Activated T-cell treated with anti-CD3 and anti-CD28 coated beads for 4 hours (primary cell): ENCODE data around the gene SERPINA3.
"Not testable (repeated sequence)": the region's sequence is repeated elsewhere in the genome, so short reads cannot be mapped to it uniquely, and the experiment has no call there.

Source experiments
- DNase-seq: peaks from one replicate; pipeline ENCODE4 v3.0.0-alpha.2; 2020

Gene SERPINA3

DNA sequence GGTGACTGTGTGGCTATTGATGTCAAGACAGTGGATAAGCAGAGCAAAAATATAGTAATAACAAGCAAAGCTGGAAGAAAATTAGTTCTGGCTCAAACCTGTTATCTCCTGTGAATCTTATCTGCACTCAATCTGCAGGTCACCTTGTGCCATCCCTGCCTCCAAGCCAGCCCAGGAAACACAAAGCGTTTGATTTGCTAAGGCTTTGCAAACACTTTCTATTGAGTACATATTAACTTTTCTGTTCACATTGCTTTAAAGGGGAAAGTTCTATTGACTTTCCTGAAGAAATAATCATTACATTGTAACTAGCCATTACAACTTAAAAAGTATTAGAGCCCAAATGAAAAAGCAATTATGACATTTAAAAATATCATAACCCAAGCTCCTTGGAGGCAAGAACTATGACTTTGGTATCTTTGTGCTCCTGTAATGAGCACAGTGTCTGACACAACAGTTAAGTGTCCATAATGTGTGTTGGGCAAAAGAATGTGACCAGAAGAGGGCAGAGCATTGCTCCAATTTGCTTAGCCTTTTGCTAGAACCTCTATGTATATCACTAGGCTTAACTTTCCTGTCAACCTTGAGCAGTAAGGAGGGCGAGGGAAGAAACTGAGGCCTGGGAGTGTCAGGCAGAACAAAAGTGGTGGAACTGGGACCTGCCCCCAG, 24.7 kb downstream of the SERPINA3 start:
- no peak for DNase-seq

- not testable (repeated sequence) for DNase-seq
Measured at GRCh38 chr14:94637814-94638213, 25.6 kb downstream of the SERPINA3 start.

DNA sequence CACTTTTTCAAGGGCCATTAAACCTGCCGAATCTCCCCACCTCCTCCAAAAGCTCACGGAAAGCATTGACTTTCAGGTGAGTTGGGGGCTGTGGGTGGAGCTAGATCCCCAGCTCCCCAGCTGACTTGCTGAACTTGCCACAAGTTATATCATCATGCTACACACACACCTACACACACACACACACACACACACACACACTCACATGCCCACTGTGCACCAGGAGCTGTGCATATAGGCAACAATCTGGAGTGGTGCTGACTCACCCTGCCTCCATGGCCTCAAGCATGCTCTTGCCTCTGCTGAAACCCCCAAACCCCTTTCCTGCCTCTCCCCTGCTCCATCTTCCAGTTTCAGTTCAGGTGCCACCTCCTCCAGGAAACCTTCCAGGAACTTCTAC, 26.1 kb downstream of the SERPINA3 start:
- no peak for DNase-seq

DNA sequence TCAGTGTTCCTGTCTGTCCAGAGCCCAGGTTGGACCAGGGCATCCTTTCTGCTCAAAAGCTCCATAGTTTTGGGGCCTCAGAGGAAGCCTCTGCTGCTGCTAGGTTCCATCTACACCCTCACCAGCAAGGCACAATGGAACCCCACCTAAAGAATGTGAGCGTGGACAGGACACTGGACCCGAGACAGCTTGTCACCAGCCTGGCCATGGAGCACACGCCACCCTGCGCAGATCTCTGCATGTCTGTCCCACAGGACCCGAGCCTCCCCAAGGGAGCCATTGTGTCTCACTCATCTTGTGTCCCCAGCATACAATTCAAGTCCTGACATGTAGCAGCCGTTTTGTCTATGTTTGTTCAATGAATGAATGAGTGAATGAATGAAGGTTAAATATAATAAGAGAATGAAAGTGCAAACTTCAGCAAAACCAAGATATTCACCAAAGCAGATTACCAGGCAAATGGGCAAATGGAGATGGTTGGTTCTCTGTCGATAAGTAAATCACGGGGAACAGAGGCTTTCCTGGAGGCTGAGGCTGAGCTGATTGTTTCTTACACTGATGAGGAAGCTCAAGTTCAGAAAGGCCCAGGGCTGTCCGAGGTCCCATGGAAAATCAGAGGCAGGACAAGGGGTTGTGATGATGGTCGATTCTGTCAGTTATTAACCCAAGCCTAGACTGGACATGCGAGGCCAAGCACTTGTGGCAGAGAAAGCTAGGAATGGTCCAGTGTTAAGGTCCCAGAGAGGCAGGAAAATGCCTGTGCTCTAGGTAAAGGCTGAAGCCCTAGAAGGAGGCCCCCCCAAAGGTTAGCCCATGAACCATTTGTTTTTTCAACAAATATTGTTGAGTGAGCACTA, 27.0 kb downstream of the SERPINA3 start:
- no peak for DNase-seq

GRCh38 chr14:94640721-94641631, 28.8 kb downstream of the SERPINA3 start:
- DNase-seq: no peak

DNA sequence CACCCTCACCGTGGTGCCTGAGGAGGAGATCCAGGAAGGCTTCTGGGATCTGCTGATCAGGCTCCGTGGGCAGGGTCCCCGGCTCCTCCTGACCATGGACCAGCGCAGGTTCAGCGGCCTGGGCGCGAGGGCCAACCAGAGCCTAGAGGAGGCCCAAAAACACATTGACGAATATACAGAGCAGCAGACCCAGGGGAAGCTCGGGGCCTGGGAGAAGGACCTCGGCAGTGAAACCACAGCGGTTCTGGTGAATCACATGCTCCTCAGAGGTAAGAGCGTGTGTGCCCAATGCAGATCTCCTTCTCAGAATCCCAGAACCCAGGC, 29.4 kb downstream of the SERPINA3 start:
- DNase-seq: no peak

DNA sequence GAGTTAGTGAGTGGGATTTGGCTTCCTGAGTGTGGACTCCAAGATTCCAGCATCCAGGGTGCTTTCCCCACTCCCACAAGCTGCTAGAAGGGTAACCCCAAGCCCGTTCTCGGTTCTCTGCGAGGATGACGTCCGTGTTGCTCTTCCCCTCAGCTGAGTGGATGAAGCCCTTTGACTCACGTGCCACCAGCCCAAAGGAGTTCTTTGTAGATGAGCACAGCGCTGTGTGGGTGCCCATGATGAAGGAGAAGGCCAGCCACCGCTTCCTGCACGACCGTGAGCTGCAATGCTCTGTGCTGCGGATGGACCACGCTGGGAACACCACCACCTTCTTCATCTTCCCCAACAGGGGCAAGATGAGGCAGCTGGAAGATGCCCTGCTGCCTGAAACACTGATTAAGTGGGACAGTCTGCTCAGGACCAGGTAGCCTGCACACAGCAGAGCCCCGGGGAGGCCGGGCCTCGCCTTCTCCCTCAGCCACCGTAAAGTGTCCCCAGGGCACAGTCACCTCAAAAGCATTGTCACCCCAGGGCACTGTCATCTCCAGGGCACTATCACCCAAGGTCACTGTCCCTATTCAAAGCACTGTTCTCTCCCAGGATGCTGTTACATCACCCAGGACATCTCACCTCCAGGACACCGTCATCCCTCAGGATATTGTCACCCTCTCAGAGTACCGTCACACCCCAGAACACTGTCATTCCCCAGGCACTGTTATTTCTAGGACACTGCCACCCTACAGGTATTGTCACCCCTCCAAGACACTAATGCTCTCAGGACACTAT, 31.3 kb downstream of the SERPINA3 start:
- DNase-seq: no peak

GRCh38 chr14:94644102-94644535, 31.9 kb downstream of the SERPINA3 start:
- no peak for DNase-seq

- no peak for DNase-seq
Measured at GRCh38 chr14:94646066-94646465, 33.9 kb downstream of the SERPINA3 start.

- DNase-seq: no peak
Measured at GRCh38 chr14:94646481-94646880, 34.3 kb downstream of the SERPINA3 start.

- DNase-seq: no peak
Measured at GRCh38 chr14:94648801-94649200, 36.6 kb downstream of the SERPINA3 start.

DNA sequence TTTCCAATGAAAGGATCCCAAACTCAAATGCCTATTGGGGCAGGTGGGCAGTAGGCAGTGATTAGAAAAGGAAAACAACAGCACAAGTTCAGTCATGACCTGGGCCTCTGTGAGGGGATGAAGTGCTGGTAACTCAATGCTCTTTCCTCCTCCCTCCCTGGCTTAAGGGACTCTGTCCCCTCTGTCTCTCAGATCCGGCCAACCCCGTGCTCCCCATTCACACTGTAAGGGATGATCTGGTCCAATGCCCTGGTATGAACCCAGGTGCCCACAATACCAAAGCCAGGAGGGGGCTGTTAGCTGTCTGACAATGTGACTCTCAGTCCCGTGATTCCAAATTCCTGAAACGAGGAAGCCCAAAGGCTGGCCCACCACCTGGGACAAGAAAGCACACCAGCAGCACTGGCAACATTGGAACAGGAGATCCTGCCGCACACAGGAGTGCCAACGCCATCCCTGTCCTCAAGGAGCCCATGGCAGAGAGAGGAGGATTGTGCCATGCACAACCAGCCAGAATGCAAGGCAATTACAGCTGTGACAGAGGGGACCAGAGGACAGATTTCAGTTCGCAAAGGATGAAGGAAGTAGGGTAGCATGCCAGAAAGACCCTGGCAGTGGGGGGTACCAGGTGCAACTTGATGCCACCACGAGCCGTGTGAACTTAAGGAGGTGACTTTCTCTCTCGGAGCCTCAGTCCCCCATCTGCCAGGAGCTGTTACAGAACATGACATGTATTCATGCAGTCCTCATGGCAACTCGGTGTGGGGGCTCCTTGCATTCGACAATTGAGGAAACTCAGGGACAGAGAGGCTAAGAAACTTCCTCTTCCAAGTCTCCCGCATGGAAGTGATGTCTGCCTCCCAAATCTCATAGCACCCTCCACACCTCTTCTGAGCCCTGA, 37.6 kb downstream of the SERPINA3 start:
- DNase-seq: no peak

GRCh38 chr14:94650444-94650775, 38.2 kb downstream of the SERPINA3 start:
- DNase-seq: no peak

DNA sequence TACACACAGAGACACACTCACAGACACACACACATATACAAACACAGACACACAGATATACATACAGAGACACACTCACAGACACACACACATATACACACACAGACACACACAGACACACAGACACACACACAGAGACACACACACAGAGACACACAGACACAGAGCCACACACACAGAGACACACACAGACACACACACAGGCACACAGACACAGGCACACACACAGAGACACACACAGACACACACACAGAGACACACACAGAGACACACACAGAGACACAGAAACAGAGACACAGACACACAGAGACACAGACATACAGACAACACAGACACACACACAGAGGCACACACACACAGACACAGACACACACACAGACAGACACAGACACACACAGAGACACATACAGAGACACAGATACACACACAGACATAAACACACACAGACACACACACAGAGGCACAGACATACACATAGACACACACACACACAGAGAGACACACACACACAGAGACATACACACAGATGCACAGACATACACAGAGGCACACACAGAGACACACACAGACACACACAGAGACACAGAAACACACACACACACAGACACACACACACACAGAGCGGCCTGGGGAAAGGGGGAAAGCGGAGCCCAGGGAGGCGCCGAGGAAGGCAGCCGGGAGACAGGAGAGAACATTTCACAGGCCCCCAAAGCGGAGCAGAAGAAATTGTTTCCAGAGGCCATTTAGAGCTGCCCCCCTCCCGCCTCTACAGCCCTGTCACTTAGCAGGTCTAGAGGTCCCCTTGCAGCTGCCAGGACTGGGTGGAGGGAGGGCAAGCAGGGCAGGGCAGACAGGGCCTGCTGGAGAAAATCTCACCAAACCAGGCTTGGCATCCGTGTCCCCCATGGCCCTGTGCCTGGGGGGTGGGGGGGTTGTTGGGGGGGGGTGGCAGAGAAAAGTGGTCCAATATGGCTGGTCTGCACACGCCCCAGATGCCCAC, 38.9 kb downstream of the SERPINA3 start:
- no peak for DNase-seq

- DNase-seq: no peak
Measured at GRCh38 chr14:94653321-94653720, 41.1 kb downstream of the SERPINA3 start.

- DNase-seq: no peak
Measured at GRCh38 chr14:94654071-94654861, 42.1 kb downstream of the SERPINA3 start.

DNA sequence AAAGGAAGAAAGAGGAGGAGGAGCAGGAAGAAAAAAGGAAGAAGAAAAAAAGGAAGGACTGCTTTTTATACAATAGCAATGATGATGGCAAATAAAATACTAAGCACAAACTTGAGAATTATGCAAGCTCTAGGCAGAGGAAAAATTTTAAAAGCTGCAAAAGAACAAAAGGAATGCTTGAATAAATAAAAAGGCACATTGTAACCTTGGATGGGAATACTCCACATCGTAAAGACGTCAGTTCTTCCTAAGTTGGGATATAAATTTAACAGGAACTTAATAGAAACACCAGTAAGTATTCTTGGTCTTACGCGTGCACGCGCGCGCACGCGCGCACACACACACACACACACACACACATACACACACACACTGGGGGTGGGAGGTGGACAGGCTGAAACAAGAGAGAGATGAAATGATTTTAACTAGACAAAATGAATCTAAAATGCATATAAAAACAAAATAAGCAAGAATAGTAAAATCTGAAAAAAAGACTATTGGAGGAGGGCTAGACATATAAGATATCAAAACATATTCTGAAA, 43.0 kb downstream of the SERPINA3 start:
- no peak for DNase-seq

- DNase-seq: no peak
Measured at GRCh38 chr14:94656043-94656442, 43.9 kb downstream of the SERPINA3 start.

GRCh38 chr14:94659256-94659655, 47.1 kb downstream of the SERPINA3 start:
- DNase-seq: no peak
